ENCODE results near the gene SOX6.

DNA sequence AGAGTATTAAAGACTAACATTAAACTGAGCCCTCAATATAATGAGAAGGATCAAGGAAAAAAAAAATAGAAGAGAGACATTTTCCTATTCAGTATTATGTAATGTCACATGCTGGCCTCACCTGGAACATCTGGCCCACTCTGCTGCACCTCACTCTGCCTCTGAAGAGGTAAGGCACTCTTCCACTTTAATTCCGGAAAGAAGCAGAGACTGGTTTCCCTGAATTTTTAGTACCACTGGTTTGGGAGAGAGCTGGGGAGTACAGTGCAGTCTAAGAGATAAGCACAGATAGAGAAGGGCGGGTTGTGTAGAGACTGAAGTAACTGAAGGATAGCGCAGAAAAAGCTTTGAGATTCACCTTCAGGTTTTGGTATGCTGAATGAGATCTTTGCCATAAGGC is 178.7 kb downstream of the SOX6 start:
- TF ChIP-seq, protein P1, sequence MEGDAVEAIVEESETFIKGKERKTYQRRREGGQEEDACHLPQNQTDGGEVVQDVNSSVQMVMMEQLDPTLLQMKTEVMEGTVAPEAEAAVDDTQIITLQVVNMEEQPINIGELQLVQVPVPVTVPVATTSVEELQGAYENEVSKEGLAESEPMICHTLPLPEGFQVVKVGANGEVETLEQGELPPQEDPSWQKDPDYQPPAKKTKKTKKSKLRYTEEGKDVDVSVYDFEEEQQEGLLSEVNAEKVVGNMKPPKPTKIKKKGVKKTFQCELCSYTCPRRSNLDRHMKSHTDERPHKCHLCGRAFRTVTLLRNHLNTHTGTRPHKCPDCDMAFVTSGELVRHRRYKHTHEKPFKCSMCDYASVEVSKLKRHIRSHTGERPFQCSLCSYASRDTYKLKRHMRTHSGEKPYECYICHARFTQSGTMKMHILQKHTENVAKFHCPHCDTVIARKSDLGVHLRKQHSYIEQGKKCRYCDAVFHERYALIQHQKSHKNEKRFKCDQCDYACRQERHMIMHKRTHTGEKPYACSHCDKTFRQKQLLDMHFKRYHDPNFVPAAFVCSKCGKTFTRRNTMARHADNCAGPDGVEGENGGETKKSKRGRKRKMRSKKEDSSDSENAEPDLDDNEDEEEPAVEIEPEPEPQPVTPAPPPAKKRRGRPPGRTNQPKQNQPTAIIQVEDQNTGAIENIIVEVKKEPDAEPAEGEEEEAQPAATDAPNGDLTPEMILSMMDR (IDR thresholded peaks at IDR 0.05; ENCODE audit: low read length) = no peak
- TF ChIP-seq EZH2 (optimal IDR thresholded peaks at IDR 0.05; ENCODE audit: low read depth, low read length) = no peak

All from MM.1S (cell line).